ENCODE measurements around the gene RPL37.

GRCh38 chr5:40784027-40784653 lies 50.9 kb downstream of the RPL37 start:
- TF ChIP-seq CTCF (IDR thresholded peaks at IDR 0.05; ENCODE audit: low read depth, low read length, poor library complexity, severe bottlenecking) (no peak), EZH2phosphoT487 (IDR thresholded peaks at IDR 0.05; ENCODE audit: borderline replicate concordance, low read length) (no peak)

All from DOHH2 (cell line).